ENCODE measurements around the gene RANBP1.

The RANBP1 gene

GRCh38 chr22:20112623-20113511 lies 3.0 kb upstream of the RANBP1 start:
- TF ChIP-seq CTCF (IDR thresholded peaks at IDR 0.05; ENCODE audit: borderline replicate concordance, control extremely low read depth, extremely low read depth, insufficient read depth, missing control alignments), result no peak
- DNase-seq (ENCODE audit: low spot score), result no peak
- in situ Hi-C loops (cut with MboI; ENCODE audit: low sequenced_read_pairs, unreplicated experiment), result no loop called here

- TF ChIP-seq CTCF (IDR thresholded peaks at IDR 0.05; ENCODE audit: borderline replicate concordance, control extremely low read depth, extremely low read depth, insufficient read depth, missing control alignments), result no peak
- in situ Hi-C loops (cut with MboI; ENCODE audit: low sequenced_read_pairs, unreplicated experiment), result no loop called here
Observed at GRCh38 chr22:20113551-20114310, 2.2 kb upstream of the RANBP1 start.

GRCh38 chr22:20114506-20115475 lies 1.1 kb upstream of the RANBP1 start:
- in situ Hi-C loops (cut with MboI; ENCODE audit: low sequenced_read_pairs, unreplicated experiment), result no loop called here
- TF ChIP-seq CTCF (IDR thresholded peaks at IDR 0.05; ENCODE audit: borderline replicate concordance, control extremely low read depth, extremely low read depth, insufficient read depth, missing control alignments), result no peak
- DNase-seq (ENCODE audit: low spot score), result no peak

More at GRCh38 chr22:20113551-20114310, 2.2 kb upstream of the RANBP1 start:
- no peak for DNase-seq (ENCODE audit: low spot score)

- no peak for DNase-seq (ENCODE audit: low spot score)
- in situ Hi-C loops (cut with MboI; ENCODE audit: low sequenced_read_pairs, unreplicated experiment), result no loop called here
- TF ChIP-seq CTCF (IDR thresholded peaks at IDR 0.05; ENCODE audit: borderline replicate concordance, control extremely low read depth, extremely low read depth, insufficient read depth, missing control alignments), result no peak
Observed at GRCh38 chr22:20116376-20116950, 559 bp downstream of the RANBP1 start.

GRCh38 chr22:20116951-20117632 lies 1.2 kb downstream of the RANBP1 start, which contains the start of gene TRMT2A:
TRMT2A (minus strand) TSS chr22:20117226; CDS start chr22:20116906, 320 bp downstream.
- peak; percentile 99 for DNase-seq (ENCODE audit: low spot score)
- in situ Hi-C loops (cut with MboI; ENCODE audit: low sequenced_read_pairs, unreplicated experiment), result no loop called here
- no peak for TF ChIP-seq CTCF (IDR thresholded peaks at IDR 0.05; ENCODE audit: borderline replicate concordance, control extremely low read depth, extremely low read depth, insufficient read depth, missing control alignments)

All from GM13976 (cell line).